Mucosa of descending colon (tissue), 3 donors: ENCODE measurements around the gene CEBPZ. TPM values are rescaled to one million over a fixed set of nuclear protein-coding genes. Genes with fewer than 3 reads are reported as not detected.
"Not testable (repeated sequence)": the region's sequence is repeated elsewhere in the genome, so short reads cannot be mapped to it uniquely, and the experiment has no call there.

ENCODE experiments used
- ATAC-seq: fragments of 200-7000 bp; cut with Tn5 transposase; one replicate; pipeline ENCODE4 v1.9.1; 2020; ENCODE audit warnings: mild to moderate bottlenecking, moderate library complexity
- DNase-seq, 3 donors: peaks; one replicate each; pipeline ENCODE4 v3.0.0-alpha.2; 2020
- H3K36me3 ChIP-seq: fragments of 200-600 bp; one replicate; pipeline ENCODE4 v1.8.0; 2021; ENCODE audit warnings: low read depth, mild to moderate bottlenecking
- H3K4me1 ChIP-seq: fragments of 200-600 bp; one replicate; pipeline ENCODE4 v1.8.0; 2021; ENCODE audit warnings: low read depth, mild to moderate bottlenecking
- H3K4me3 ChIP-seq: fragments of 200-600 bp; one replicate; pipeline ENCODE4 v1.8.0; 2021; ENCODE audit warnings: mild to moderate bottlenecking
- H3K9me3 ChIP-seq: fragments of 200-600 bp; one replicate; pipeline ENCODE4 v1.8.0; 2021; ENCODE audit warnings: mild to moderate bottlenecking
- CTCF ChIP-seq: fragments of 200-600 bp; IDR thresholded peaks from one replicate; pipeline ENCODE4 v1.8.0; 2022; ENCODE audit warnings: antibody characterized with exemption, mild to moderate bottlenecking
- intact Hi-C, 2 donors: fragments of 100-400 bp; cut with DNase I in 1 of 2; cut with micrococcal nuclease in 1 of 2; formaldehyde crosslinking; loops; one replicate each; pipeline versions ENCODE4 v1.11.0 to v1.11.1; 2022; cut with DNase I, micrococcal nuclease
- total RNA-seq, 3 donors: library from RNA; stranded (reverse); fragmentation: NEBNext Ultra II Directional in 2 of 3; extraction: Animal tissue kit (Norgen Biotek cat#: 25700) in 2 of 3; gene quantifications; one replicate each; pipeline versions ENCODE4 v1.2.1 to v1.2.4, GENCODE V29; 2021 to 2023
- donor health status: DM: no; HTN: no; CAD: no; lungs with moderate emphysema.
- donor health status: DM: no; HTN: no; CAD: no.
- donor health status: DM: no; HTN: yes; CAD: no.

CEBPZ gene
- total RNA-seq, 3 donors from 2014 or later = 30.8 to 51.5 (median 32.8) TPM

DNA sequence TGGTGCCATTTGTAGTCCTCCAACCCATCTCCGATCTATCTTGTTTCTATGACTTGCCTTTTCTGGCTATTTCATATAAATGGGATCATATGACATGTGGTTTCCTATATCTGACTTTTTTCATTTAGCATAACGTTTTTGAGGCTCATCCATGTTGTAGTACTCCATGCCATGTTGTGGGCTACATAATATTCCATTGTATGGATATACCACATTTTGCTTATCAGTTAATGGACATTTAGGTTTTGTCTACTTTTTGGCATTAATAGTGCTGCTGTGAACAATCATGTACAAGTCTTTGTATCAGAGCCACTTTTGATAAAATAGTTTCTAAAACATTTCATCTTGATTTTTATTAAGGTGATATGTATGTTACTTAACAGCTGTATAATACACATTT is 27.7 kb downstream of the CEBPZ start:
- Histone ChIP-seq H3K4me1 (no peaks in the 10 kb centered on the region), H3K9me3 (peaks cover 11% of the 10 kb centered on the region), H3K4me3 (no peak overlapping the region), H3K36me3 (no peaks in the 10 kb centered on the region)
- no peak for TF ChIP-seq CTCF
- no peak for DNase-seq
- intact Hi-C loops = no loop called here
- ATAC-seq = no peak

DNA sequence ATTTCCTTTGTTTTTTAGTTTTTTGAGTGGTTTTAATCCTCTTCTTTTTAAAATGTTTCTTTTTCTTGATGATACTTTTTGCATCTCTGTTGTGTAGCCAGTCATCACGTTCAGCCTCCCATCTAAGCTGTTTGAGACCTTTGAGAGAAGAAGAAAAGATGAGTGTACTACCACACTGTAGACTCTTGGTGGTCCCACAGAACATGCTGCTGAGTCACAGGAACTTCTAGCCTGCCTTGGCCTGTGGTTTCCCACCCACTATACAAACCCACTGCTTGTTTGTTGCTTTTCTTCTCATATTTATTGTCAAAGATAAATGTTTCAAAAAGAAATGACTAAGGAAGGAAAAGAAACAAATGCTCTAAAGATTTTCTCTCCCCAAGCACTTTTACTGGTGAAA is 29.6 kb downstream of the CEBPZ start:
- ATAC-seq = peak; percentile 23
- intact Hi-C loops = no loop called here
- no peaks in the 10 kb centered on the region for H3K36me3 ChIP-seq

DNA sequence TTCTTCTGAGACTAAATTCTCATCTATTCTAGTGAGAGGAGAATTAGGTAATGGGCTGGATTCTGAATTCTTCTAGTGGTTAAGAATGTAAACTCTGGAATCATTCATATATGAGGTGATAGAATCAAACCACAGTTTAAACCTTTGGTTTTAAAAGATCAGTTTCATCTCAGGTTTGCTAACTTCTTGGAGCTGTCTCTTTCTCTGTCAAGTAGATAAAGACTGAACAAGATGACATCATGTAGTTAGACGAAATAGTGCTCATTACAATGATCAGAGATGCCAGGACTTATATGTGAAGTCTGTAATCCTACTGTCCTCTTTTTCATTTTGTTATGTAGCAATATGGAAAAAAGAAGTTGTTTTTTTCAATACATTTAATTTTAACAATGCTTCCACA is 30.2 kb downstream of the CEBPZ start:
- H3K4me1 ChIP-seq = peaks cover 7% of the 10 kb centered on the region
- no peak overlapping the region for H3K4me3 ChIP-seq
- H3K9me3 ChIP-seq = no peaks in the 10 kb centered on the region
- DNase-seq (no peak), ATAC-seq (no peak)
- TF ChIP-seq CTCF = no peak
- intact Hi-C loops = no loop called here
- H3K36me3 ChIP-seq = no peaks in the 10 kb centered on the region

More for the DNA sequence above, 29.6 kb downstream of the CEBPZ start:
- DNase-seq = no peak
- Histone ChIP-seq H3K4me3 (no peak overlapping the region), H3K9me3 (no peaks in the 10 kb centered on the region), H3K4me1 (peaks cover 7% of the 10 kb centered on the region)
- TF ChIP-seq CTCF = no peak

GRCh38 chr2:37198681-37199065 is 32.7 kb downstream of the CEBPZ start:
- DNase-seq = no peak
- H3K4me1 ChIP-seq = peaks cover 9% of the 10 kb centered on the region
- intact Hi-C loops = no loop called here
- ATAC-seq = no peak
- H3K4me3 ChIP-seq = no peak overlapping the region
- no peaks in the 10 kb centered on the region for H3K9me3 ChIP-seq
- TF ChIP-seq CTCF = no peak
- H3K36me3 ChIP-seq = no peaks in the 10 kb centered on the region

DNA sequence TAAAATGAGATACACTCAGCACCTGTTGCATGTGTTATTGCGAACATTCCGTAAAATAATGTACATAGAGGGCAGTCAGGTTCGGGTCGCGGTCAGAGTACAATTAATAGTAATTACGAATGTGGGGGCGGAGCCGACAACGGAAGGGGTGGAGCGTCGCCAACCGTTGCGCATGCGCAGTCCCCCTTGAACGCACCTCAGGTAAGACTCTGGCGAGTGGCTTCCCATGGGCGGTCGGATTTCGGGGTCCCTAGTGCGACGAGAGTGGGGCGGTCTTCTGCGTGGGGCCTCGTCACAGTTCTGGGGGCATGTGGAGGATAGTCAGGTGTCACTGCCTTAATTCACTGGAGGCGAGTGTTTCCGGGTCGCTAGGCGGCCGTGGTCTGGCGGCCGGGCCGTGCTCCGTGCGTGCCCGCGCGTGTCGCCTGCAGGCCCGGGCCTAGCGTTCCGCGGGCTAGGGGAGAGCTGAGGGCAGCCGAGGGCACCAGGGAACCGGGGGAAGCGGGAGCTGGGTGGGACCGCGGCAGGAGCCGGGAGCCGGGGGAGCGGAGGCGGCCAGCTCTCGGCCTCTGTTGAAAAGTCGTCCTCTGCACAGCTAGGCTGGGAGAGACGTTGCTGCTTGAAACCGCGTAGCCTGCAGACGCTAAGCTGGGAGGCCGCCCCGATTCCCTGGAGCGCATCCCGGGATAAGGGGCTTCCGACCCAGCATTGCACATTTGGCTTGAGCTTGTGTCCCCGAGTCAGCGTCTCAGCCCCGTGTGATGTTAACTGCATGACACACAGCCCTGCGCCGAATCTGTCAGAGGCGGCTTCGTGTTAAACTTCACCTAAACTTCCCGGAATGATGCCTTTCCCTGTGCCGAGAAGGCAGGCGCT is 34.8 kb downstream of the CEBPZ start, which contains the start of gene CEBPZOS:
CEBPZOS (plus strand) TSS at position 177 of the 876 bp plus-strand sequence. CDS start 3,209 bp downstream, outside the sequence.
- Histone ChIP-seq H3K9me3 (no peaks in the 10 kb centered on the region), H3K4me3 (peak within 1 kb of the TSS; percentile 62), H3K36me3 (no peaks in the 10 kb centered on the region), H3K4me1 (peaks cover 9% of the 10 kb centered on the region)
- peak; percentile 89 to 93 (median 91) for DNase-seq
- ATAC-seq = peak; percentile 96
- no peak for TF ChIP-seq CTCF
- intact Hi-C loops = no loop called here

DNA sequence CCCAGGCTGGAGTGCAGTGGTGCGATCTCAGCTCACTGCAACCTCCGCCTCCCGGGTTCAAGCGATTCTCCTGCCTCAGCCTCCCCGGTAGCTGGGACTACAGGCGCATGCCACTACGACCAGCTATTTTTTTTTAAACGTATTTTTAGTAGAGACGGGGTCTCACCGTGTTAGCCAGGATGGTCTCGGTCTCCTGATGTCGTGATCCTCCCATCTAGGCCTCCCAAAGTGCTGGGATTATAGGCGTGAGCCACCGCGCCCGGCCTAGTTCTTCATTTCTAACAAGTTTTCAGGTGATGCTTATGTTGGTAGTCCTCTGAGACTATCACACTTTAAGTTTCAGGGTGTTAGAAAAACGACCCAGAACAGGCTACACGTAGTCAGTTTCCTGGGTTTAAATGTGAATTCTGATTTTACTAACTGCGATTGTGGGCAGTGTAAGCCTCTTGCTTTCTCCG is 35.5 kb downstream of the CEBPZ start:
- intact Hi-C loops, ATAC-seq, H3K4me3 ChIP-seq, H3K9me3 ChIP-seq, DNase-seq, H3K36me3 ChIP-seq, H3K4me1 ChIP-seq: not testable (repeated sequence)
